Effector memory CD8-positive, alpha-beta T cell (primary cell): ENCODE results near the gene CACNG8.

ENCODE experiments used
- ATAC-seq: fragments of 150-1000 bp; cut with Tn5 transposase; replicated peaks from 2 replicates; pipeline ENCODE4 v1.10.0; 2021; ENCODE audit warnings: mild to moderate bottlenecking, moderate library complexity
- DNase-seq, 3 experiments: peaks; one replicate each; pipeline ENCODE4 v3.0.0; 2021
- H3K27ac Mint-ChIP-seq, 2 donors: one replicate each; pipeline ENCODE4 v1.8.0; 2022; ENCODE audit warnings: mild to moderate bottlenecking in 2 of 2, mixed read lengths in 2 of 2, moderate library complexity in 2 of 2
- H3K27me3 Mint-ChIP-seq, 2 donors: one replicate each; pipeline ENCODE4 v1.8.0; 2022; ENCODE audit warnings: mixed read lengths in 2 of 2
- H3K36me3 Mint-ChIP-seq: one replicate; pipeline ENCODE4 v1.8.0; 2022; ENCODE audit warnings: mild to moderate bottlenecking, moderate library complexity, mixed read lengths; ENCODE audit not compliant: insufficient read depth
- H3K4me1 Mint-ChIP-seq, 2 donors: one replicate each; pipeline ENCODE4 v1.8.0; 2022; ENCODE audit warnings: low read depth in 2 of 2, mixed read lengths in 2 of 2
- H3K4me3 Mint-ChIP-seq, 2 donors: one replicate each; pipeline ENCODE4 v1.8.0; 2022; ENCODE audit warnings: mild to moderate bottlenecking in 2 of 2, mixed read lengths in 2 of 2, moderate library complexity in 2 of 2
- H3K9me3 Mint-ChIP-seq, 2 donors: one replicate each; pipeline ENCODE4 v1.8.0; 2022; ENCODE audit warnings: mixed read lengths in 2 of 2

CACNG8 gene

DNA sequence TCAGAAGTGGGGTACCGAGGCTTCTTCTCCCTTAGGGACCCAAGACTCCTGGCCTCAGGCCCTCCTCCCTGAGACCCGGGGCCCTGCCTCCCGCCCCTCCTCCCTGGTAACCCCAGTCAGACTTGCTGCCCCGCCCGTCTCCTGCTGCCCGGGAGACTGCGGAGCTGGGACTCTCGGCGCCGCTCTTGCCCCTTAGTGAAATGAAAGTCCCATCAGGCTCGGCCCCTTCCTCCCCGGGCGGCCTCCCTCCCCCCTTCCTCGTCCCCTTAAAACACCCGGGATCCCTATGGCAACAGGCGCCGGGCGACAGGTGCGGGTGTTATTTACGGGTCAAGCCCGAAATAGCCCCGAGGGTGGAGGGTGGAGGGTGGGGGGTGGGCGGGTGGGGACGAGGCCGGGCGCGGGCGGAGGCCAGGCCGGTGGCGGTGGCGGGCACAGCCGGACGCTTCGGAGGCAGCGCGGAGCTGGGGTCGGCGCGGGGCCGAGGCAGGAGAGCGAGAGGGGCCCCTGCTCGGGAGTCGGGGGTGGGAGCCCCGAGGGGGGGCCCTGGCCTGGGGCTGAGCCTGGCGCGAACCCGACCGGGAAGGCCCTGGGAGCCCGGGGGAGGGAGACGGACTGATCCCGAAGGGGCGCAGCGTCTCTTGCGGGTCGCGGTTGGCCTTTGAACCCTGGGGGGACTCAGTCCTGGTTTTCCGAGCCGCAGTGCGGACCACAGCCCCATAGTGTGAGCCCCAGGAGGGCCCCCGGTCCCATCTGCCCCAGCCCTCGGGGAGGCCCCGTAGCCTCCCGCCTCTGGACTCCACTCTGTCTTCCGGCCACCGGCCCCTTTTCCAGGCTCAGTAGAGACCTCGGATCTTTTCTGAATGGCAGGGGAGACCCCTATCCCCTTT, 28.7 kb downstream of the CACNG8 start, which contains the start of gene CACNG6:
Gene CACNG6, plus strand, starts transcription at position 414 of the 890 bp plus-strand sequence. CDS start 1,241 bp downstream, outside the sequence.
- DNase-seq = no peak
- Mint-ChIP-seq H3K9me3 (no peaks in the 10 kb centered on the region), H3K4me3 (peak within 1 kb of the TSS; percentile 49 to 61), H3K27me3 (peaks cover 49% of the 10 kb centered on the region in 2 donors), H3K27ac (peak within 1 kb of the TSS in 1 of 2 donors; percentile 21), H3K36me3 (no peaks in the 10 kb centered on the region), H3K4me1 (peaks cover 0 to 4% of the 10 kb centered on the region in 2 donors)
- ATAC-seq = no peak

DNA sequence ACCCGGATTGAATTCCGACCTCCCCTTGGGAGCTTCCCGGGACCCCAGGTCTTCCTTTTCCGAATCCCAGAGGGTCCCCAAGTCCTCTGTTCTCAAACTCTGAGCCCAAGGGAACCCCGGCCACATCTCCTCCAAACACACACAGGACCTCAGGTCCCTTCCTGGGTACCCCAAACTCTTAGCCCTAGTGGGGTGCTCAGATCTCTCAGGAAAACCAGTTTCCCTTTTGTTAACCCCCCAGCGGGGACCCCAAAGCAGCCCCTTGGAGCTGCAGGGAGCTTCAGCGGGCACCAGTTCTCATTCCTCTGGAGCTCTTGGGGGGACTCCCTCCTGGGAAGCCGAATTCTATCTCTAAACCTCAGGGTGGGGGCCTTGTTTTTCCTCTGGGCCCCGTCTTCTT, 29.5 kb downstream of the CACNG8 start:
- H3K4me3 Mint-ChIP-seq = peak overlapping the region; percentile 49 to 61

DNA sequence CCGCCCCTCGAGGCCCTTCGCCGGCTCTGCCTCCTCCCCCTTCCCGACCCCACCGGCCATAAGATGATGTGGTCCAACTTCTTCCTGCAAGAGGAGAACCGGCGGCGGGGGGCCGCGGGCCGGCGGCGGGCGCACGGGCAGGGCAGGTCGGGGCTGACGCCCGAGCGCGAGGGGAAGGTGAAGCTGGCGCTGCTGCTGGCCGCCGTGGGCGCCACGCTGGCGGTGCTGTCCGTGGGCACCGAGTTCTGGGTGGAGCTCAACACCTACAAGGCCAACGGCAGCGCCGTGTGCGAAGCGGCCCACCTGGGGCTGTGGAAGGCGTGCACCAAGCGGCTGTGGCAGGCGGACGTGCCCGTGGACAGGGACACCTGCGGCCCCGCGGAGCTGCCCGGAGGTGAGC, 30.1 kb downstream of the CACNG8 start:
- no peaks in the 10 kb centered on the region for H3K9me3 Mint-ChIP-seq
- ATAC-seq (no peak), DNase-seq (no peak)
- no peak overlapping the region for H3K27ac Mint-ChIP-seq
- no peaks in the 10 kb centered on the region for H3K36me3 Mint-ChIP-seq
- H3K27me3 Mint-ChIP-seq = peaks cover 56 to 58% of the 10 kb centered on the region in 2 donors
- H3K4me1 Mint-ChIP-seq = peaks cover 0 to 4% of the 10 kb centered on the region in 2 donors
- H3K4me3 Mint-ChIP-seq = no peak overlapping the region

More for the DNA sequence above, 29.5 kb downstream of the CACNG8 start:
- Mint-ChIP-seq H3K9me3 (no peaks in the 10 kb centered on the region), H3K27ac (peak overlapping the region in 1 of 2 donors; percentile 21), H3K27me3 (peaks cover 49 to 52% of the 10 kb centered on the region in 2 donors), H3K36me3 (no peaks in the 10 kb centered on the region), H3K4me1 (peaks cover 0 to 4% of the 10 kb centered on the region in 2 donors)
- no peak for ATAC-seq
- no peak for DNase-seq

DNA sequence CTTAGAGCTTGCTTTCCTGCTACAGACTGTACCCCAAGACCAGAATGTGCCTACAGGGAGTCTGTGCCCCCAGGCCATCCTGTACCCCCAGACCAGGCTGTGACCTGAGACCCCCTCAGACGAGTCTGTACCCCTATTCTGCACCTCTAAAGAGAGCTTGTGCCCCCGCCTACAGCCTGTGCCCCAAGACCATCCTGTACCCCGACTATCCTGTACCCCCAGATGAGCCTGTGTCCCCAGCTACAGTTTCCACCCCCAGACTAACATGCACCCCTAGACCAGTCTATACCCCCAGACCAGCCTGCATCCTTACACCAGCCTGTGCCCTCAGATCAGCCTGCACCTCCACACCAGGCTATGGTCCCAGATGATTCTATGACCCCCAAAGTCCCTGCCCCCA, 30.7 kb downstream of the CACNG8 start:
- Mint-ChIP-seq H3K4me1 (peaks cover 0 to 4% of the 10 kb centered on the region in 2 donors), H3K36me3 (no peaks in the 10 kb centered on the region), H3K27me3 (peaks cover 60 to 62% of the 10 kb centered on the region in 2 donors), H3K27ac (no peak overlapping the region), H3K4me3 (no peak overlapping the region), H3K9me3 (no peaks in the 10 kb centered on the region)
- ATAC-seq = no peak
- no peak for DNase-seq

DNA sequence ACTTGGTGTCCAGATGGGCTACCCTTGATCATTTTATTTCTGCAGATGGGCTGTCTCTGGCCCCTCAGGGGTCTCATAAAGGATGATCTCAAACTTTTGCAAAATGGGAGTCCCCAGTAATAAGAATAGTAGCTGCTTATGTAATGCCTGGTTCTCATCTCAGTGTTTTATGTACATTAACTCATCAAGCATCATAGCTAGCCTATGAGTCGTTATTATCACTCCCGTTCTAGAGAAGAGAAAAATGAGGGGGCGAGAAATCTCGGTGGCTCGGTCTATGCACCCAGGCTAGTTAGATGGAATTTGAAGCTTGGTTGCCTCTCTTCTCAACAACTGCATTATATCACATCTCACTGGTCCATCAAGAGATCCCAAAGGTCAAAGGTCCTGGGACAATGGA, 32.1 kb downstream of the CACNG8 start:
- Mint-ChIP-seq H3K36me3 (no peaks in the 10 kb centered on the region), H3K9me3 (no peaks in the 10 kb centered on the region), H3K27ac (no peak overlapping the region), H3K4me1 (peaks cover 0 to 4% of the 10 kb centered on the region in 2 donors), H3K27me3 (peaks cover 64 to 76% of the 10 kb centered on the region in 2 donors), H3K4me3 (no peak overlapping the region)
- ATAC-seq = no peak
- no peak for DNase-seq

DNA sequence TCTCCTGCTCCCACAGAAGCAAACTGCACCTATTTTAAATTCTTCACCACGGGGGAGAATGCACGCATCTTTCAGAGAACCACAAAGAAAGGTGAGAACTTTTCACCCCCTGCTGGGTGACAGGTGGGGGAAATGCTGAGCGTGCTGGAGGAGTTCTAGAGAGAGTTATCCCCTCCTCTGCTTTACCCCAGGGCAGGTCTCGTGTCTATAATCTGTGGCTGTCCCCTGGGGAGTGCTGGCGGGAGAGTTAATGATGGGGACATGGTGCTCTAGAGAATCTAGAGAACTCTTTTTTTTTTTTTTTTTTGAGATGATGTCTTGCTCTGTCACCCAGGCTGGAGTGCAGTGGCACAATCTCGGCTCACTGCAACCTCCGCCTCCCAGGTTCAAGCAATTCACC, 35.5 kb downstream of the CACNG8 start:
- ATAC-seq = no peak
- Mint-ChIP-seq H3K9me3 (no peaks in the 10 kb centered on the region), H3K27ac (no peak overlapping the region), H3K4me1 (no peaks in the 10 kb centered on the region), H3K4me3 (no peak overlapping the region), H3K36me3 (no peaks in the 10 kb centered on the region), H3K27me3 (peaks cover 76 to 83% of the 10 kb centered on the region in 2 donors)
- no peak for DNase-seq

DNA sequence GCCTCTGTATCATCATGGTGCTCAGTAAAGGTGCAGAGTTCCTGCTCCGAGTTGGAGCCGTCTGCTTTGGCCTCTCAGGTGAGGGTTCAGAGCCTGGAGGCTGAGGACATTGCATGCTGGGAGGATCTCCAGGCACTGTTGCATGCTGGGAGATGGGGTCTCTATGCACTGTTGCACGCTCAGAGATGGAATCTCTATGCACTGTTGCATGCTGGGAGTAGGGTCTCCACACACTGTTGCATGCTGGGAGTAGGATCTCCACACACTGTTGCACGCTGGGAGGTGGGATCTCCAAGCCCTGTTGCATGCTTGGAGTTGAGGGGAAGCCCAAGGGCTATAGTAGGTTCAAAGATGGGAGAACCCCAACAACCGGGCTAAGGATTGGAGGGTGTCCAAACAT, 37.0 kb downstream of the CACNG8 start:
- DNase-seq (no peak), ATAC-seq (no peak)
- no peak overlapping the region for H3K4me3 Mint-ChIP-seq
- no peaks in the 10 kb centered on the region for H3K36me3 Mint-ChIP-seq
- H3K9me3 Mint-ChIP-seq = no peaks in the 10 kb centered on the region
- no peak overlapping the region for H3K27ac Mint-ChIP-seq
- peaks cover 63 to 69% of the 10 kb centered on the region in 2 donors for H3K27me3 Mint-ChIP-seq
- no peaks in the 10 kb centered on the region for H3K4me1 Mint-ChIP-seq

DNA sequence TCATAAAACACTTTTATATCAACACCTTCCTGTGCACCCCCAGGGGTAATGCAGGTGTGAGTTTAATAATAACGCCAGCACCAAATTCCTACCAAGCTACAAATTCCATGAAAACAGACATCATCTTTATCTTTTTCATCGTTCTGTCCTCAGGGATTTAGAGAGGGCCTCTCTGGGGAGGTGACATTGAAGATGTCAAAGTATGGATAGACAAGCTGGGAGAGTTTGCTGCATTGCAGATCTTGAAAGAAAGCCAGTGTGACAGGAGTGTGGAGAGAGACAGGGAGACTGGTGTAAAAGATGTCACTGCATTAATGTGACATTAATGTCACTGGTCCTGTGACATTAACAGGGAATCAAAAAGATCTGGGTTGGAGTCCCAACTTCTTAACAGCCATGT, 38.8 kb downstream of the CACNG8 start:
- DNase-seq = no peak
- Mint-ChIP-seq H3K4me3 (no peak overlapping the region), H3K27ac (no peak overlapping the region), H3K36me3 (no peaks in the 10 kb centered on the region), H3K9me3 (no peaks in the 10 kb centered on the region), H3K4me1 (no peaks in the 10 kb centered on the region), H3K27me3 (peaks cover 45 to 51% of the 10 kb centered on the region in 2 donors)
- ATAC-seq = no peak

DNA sequence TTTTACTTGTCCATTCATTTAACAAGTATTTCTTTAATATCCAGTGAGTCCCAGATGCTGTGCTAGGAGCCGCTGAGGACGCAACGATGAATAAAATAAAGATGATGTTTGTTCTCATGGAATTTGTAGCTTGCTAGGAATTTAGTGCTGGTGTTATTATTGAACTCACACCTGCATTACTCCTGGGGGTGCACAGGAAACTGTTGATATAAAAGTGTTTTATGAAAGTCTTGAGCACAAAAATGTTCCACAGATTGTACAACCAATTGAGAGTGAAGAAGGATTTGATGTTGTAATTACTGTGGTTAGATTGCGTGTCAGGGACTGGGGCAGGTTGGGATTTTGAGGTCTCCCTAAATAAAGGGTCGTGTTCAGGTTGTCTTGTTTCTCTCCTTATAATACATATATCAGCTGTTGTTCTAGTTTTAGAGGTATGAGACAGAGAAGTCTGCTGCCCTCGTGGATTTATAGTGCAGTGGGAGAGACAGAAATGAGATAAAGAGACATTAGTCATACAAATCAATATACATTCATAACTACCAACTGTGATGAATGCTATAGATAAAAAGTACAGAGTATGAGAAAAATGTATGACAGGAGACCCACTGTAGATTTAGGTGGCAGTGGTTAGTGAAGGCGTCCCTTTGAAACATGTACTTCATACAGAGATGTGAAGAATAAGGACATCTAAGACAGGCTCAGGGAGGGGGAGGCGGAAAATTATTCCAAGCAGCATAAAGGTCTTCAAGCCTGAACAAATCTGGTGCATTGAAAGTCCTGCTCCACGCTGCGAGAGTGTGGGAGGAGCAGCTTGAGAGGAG, 40.0 kb downstream of the CACNG8 start:
- Mint-ChIP-seq H3K27ac (no peak overlapping the region), H3K9me3 (no peaks in the 10 kb centered on the region), H3K36me3 (no peaks in the 10 kb centered on the region), H3K27me3 (peaks cover 50 to 56% of the 10 kb centered on the region in 2 donors), H3K4me1 (no peaks in the 10 kb centered on the region), H3K4me3 (no peak overlapping the region)
- DNase-seq (no peak), ATAC-seq (no peak)

DNA sequence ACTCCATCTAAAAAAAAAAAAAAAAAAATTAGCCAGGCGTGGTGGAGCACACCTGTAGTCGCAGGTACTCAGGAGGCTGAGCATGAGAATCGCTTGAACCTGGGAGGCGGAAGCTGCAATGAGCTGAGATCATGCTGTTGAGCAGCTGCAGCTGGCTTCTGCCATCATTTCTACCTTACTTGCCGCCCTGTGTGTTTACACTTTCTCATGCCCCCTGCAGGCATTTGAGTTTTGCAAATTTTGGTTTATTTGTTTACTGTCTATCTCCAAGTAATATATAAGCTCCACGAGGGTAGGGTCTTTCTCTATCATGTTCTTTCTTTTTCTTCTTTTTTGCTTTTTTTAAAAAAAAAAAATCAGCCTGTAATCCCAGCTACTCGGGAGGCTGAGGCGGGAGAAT, 46.7 kb downstream of the CACNG8 start:
- Mint-ChIP-seq H3K4me1 (no peaks in the 10 kb centered on the region), H3K36me3 (no peaks in the 10 kb centered on the region), H3K27ac (no peak overlapping the region), H3K4me3 (no peak overlapping the region), H3K9me3 (no peaks in the 10 kb centered on the region), H3K27me3 (peaks cover 39 to 60% of the 10 kb centered on the region in 2 donors)
- no peak for ATAC-seq
- no peak for DNase-seq

DNA sequence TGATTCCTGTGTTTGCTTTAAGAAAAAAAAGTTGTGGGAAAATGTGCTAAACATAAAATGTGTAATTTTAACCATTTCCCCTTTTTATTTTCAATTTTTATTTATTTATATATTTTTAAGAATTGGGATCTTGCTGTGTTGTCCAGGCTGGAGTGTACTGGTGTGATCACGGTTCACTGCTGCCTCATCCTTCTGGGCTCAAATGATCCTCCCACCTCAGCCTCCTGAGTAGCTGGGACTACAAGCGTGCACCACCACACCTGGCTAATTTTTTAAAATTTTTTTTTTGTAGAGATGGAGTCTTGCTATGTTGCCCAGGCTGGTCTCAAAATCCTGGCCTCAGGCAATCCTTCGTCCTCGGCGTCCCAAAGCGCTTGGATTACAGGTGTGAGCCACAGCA, 47.7 kb downstream of the CACNG8 start:
- Mint-ChIP-seq H3K27me3 (peaks cover 49 to 71% of the 10 kb centered on the region in 2 donors), H3K9me3 (no peaks in the 10 kb centered on the region), H3K4me1 (no peaks in the 10 kb centered on the region), H3K36me3 (no peaks in the 10 kb centered on the region), H3K4me3 (no peak overlapping the region), H3K27ac (no peak overlapping the region)
- no peak for DNase-seq
- ATAC-seq = no peak

DNA sequence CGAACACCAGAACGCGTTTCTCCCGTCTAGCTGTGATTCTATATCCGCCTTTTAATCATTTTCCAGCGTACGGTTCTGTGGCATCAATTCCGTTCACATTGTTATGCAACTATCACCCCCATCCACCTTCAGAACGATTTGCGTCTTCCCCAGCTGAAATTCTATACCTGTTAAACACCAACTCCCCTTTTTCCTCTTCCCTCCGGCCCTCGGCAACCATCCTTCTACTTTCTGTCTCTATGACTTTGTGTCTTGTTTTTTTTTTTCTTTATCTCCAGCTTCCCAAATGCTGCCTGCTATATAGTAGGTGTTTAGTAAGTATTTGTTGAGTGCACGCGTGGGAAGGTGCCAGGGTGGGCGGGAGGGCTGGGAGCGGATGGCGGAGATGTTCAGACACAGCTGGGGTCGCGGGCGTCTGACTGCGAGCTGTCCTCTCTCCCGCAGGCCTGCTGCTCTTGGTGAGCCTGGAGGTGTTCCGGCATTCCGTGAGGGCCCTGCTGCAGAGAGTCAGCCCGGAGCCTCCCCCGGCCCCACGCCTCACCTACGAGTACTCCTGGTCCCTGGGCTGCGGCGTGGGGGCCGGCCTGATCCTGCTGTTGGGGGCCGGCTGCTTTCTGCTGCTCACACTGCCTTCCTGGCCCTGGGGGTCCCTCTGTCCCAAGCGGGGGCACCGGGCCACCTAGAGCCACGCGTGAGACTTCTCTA, 48.9 kb downstream of the CACNG8 start:
- DNase-seq = no peak
- no peaks in the 10 kb centered on the region for H3K9me3 Mint-ChIP-seq
- no peak for ATAC-seq
- H3K27me3 Mint-ChIP-seq = peaks cover 59 to 79% of the 10 kb centered on the region in 2 donors
- H3K36me3 Mint-ChIP-seq = no peaks in the 10 kb centered on the region
- H3K27ac Mint-ChIP-seq = no peak overlapping the region
- H3K4me1 Mint-ChIP-seq = no peaks in the 10 kb centered on the region
- H3K4me3 Mint-ChIP-seq = no peak overlapping the region

DNA sequence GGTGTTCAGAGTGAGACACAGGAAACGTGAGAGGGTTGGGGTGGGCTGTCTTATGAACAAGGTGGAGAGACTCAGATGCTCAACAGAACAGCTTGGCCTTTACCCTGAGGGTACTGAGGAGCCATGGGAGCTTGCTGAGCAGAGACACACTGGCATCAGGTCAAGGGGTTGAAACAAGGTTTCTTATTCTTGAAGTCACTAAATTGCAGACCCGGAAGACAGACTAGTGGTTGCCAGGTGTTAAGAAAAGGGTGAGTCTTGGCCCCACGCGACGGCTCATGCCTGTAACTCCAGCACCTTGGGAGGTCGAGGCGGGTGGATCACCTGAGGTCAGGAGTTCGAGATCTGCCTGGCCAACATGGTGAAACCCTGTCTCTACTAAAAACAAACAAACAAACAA, 51.1 kb downstream of the CACNG8 start:
- Mint-ChIP-seq H3K27me3 (peaks cover 51 to 77% of the 10 kb centered on the region in 2 donors), H3K9me3 (no peaks in the 10 kb centered on the region), H3K27ac (no peak overlapping the region), H3K4me3 (no peak overlapping the region), H3K36me3 (no peaks in the 10 kb centered on the region), H3K4me1 (no peaks in the 10 kb centered on the region)
- DNase-seq (no peak), ATAC-seq (no peak)
